Measurements from ENCODE around the gene FOXA2.
"Not testable (repeated sequence)": the region's sequence is repeated elsewhere in the genome, so short reads cannot be mapped to it uniquely, and the experiment has no call there.

The FOXA2 gene

DNA sequence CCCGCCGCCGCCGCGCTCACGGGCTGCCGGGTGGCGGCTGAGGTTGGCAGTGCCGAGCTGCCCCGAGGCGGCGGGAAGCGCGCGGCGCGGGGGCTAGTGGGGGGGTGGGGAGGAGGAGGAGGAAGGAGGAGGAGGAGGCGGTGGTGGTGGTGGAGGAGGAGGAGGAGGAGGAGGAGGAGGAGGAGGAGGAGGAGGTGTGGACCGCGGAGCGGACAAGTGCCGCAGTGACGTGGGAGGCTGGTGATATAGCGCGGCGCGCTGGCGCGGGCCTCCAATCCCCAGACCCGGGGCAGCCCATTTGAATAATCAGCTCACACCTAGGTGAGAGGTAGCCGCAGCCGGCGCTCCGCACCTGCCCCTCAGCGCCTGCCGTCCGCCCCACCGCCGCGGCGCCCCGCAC lies at the start of gene FOXA2:
Gene FOXA2, minus strand, starts transcription at position 51 of the 400 bp plus-strand sequence. CDS start 294 bp downstream, outside the sequence.
- DNase-seq (ENCODE audit: low read depth) = no peak

DNA sequence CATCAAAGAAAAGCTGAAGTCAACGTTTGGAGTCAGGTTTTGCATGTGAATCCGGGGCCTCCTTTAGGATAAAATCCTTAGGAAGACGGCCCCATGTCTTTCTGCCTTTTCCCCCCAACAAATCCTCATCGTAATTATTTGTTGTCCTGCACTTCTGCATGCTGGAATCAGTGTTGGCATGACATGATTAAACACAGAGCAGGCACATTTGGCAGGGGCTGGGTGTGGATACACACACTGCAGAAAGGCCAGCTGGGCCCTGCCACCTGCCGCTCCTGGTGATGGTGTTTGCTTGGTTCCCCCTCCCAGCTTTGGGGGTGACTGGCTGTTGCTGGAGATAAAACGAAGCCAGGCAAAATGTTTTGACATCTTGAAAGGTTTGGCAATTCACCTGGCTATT lies 46.3 kb upstream of the FOXA2 start:
- DNase-seq (ENCODE audit: low read depth) = no peak

DNA sequence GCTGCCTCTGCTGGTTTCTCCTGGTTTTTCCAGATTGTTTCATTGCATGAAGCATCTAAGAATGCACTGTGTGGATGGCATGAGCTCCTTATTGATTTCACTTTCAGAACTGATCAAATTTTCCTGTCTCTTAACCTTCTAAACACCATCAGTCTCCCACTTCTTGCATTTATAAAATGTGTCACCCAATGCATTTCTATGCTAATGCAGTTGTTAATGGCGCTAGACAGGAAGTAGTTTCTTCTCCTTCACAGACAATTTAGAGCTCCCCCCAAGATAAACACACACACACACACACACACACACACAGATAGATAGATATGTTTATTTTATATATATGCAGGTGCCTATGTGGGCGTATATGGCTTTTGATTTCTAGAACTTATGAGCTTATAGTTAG lies 45.6 kb upstream of the FOXA2 start:
- DNase-seq (ENCODE audit: low read depth) = no peak

DNA sequence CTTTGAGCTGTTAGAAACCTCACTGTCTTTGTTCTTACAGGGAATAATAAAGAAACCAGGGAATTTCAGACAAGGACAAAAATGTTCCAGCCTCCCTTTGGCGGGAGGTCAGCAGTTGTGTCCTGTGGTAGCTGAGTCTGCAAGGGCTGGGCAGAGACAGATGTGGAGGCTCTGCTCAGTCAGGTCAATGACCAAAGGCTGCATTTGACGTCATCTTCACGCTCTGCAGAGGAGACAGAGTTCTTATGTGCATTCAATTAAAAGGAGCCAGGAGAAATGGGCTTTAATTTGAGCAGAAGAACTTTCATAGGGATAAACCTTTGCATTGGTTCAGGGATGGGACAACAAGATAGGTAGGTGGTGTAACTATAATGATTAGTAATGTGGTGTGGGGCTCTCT lies 45.1 kb upstream of the FOXA2 start:
- DNase-seq (ENCODE audit: low read depth) = no peak

DNA sequence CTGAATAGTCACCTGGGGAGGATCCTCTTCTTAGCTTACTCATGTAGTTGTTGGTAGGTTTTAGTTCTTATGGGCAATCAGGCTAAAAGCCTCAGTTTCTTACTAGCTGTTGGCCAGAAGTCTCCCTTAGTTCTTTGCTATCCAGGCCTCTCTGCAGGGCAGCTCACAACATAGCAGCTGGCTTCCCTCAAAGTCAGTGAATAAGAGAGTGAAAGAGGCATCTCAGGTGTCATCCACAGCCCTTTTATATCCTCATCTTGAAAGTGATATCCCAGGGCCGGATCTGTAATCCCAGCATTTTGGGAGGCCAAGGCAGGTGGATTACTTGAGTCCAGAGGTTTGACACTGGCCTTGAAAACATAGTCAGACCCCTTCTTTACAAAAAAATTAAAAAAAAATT lies 42.1 kb upstream of the FOXA2 start:
- DNase-seq (ENCODE audit: low read depth) = no peak

DNA sequence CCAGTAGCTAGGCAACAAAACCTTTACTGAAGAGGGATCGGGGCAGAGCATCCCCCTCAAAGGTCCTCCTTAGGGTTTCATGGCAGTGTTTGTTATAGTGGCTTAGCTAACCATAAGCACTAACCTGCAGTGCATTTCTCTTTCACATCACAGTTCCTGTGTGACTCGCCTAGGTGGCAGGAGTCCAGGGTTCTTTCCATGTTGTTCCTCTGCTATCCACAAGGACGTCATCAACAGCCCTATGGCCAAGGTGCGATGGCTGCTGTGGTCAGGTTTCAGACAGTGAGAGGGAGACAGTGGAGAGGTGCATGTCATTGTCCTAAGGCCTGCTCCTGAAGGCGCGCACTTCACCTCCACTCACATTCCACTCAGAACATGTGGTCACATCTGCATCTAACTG lies 38.8 kb upstream of the FOXA2 start:
- no peak for DNase-seq (ENCODE audit: low read depth)

DNA sequence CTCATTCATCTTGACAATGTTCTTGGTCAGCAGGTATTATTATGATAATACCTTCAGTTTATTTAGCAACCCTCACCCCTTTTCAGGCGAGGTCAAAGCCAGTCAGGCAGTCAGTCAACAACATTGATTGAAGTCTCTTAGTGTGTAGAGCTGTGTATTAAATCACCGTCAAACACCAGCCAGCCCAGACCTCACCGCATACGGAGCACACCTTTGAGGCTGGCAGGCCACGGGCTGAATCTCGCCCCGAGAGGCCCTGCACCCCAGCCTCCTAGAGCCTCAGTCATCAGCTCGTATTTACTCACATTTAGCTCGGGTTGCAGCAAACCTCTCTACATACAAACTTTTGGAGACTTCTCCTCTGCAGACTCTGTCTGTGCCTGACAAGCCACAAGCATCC lies 36.0 kb upstream of the FOXA2 start:
- no peak for DNase-seq (ENCODE audit: low read depth)

DNA sequence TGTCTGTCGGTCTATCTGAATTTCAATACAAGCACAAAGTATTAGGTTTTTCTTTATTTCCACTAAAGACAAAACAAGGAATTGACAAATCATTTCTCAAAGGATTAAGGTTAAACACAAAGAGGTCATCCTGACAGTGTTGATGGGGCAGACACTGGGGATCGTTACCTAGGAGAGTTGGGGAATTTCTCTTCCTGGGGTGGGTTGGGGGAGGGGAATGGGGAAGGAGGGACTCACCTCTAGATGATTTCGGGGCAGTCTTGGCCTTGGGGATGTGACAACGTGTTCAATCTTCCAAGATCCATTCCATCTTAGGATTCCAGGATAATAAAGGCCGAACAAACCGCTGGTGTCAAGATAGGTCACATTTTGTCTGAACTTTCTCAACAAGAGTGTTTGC lies 35.4 kb upstream of the FOXA2 start:
- no peak for DNase-seq (ENCODE audit: low read depth)

DNA sequence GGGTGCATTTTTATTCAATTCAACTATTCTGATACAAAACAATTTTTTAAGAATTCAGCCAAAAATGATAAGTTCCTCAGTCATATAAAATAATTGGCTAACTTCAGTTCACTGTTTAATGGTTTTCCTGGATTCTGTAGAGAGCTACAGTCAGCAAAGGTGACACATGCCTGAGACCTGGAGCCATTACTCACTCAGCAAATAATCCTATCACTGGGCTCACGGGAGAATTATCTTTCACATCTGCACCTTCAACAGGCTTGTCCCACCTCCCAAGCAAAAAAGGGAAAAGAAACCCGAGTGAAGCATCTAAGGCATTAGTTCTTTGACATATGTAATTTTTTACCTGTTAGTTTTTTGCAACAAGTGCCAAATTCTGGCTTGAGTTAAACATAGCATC lies 34.9 kb upstream of the FOXA2 start:
- no peak for DNase-seq (ENCODE audit: low read depth)

DNA sequence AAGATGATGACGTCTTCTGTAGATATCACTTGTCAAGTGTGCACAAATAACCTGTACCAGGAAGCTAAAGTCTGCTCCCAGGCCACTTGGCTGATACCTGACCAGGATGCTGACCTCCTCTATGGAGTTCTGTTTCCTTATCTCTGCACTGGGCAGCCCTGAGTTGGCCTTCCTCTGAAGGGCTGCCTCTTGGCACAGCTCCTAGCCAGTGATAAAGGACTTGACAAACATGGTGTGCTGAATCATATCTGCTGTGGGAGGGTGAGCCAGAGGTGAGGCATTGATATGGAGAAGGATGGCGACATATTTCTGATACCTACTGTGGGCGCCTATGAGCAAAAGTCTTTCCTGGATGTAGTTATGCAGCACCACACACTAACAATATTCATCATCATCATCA lies 32.8 kb upstream of the FOXA2 start:
- DNase-seq (ENCODE audit: low read depth) = no peak

DNA sequence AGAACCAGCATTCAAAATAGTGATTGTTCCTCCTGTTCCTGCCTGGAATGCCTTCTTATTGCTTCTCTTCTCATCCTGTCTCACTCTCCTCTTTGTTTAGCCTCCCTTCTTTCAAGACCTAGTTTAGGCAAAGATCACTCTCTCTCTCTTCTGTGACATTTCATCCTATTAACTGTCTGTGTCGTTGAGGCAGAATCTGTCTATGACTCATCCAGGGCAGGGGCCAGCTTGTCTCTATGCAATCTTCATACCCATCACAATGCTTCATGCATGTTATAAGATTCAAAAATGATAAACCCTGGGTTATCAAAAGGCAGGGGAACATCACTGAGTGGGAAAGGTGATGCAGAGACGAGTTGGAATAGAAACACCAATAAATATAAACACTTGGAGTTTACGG lies 32.2 kb upstream of the FOXA2 start:
- DNase-seq (ENCODE audit: low read depth) = no peak

DNA sequence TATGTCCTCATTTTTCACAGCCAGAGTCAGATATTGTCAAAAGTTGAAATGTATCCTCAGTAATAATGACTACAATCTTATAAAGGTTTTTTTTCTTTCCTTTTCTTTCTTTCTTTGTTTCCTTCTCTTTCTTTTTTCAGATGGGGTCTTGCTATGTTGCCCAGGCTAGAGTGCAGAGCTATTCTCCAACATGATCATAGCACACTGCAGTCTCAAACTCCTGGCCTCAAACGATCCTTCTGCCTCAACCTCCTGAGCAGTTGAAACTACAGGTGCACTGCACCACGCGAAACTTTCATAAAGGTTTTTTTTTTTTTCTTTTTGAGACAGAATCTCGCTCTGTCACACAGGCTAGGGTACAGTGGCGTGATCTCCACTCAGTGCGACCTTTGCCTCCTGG lies 31.1 kb upstream of the FOXA2 start:
- DNase-seq (ENCODE audit: low read depth) = no peak

DNA sequence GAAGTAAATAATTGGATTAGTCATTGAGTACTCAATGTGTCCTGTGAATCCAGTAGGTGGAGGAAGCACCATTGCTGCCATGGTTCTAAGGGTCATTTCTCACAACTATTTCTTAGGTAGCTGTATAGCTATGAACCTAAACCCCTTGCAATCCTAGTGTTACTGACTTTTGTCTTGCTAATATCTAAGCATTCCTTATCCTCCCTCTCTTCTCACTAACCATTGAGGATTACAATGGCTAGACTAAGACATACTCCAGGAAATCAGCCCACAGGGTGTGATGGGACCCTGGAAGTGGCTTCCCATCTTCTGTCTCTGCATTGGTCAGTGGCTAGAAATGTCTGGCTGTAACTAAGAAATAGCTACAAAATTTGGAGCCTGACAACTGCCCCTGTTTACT lies 27.3 kb upstream of the FOXA2 start:
- no peak for DNase-seq (ENCODE audit: low read depth)

DNA sequence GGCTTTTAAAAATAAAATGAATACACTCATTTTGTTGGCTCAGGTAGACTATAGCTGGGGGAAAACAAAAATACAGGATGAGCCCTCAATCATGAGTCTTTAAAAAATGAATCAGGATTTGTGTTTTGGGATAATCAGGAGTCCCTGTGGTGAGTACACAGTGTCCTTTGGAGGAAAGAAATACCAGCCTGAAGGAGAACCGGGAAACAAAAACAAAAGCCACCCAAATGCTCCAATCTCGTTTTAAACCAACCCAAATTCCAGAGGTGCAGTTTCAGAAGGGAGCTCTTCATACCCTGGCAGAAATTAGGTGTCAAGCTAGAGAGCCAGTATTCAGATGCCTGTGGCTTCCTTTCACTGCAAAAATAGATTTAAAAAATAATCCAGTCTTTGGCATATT lies 23.3 kb upstream of the FOXA2 start:
- no peak for DNase-seq (ENCODE audit: low read depth)

DNA sequence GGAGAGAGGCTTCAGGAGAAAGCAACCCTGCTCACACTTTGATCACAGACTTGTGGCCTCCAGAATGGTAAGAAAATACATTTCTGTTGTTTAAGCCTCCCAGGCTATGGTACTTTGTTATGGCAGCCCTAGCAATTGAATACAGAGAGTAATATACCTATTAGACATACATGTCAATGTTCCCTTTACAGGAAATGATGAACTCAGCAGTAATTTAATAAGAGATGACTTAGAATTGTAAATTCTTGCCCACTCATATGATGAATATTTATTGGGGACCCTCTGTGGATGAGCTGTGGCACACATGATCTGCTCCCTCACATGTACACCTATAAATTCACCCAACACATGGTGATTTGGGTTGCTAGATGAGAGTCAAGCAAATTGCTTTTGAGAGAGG lies 20.4 kb upstream of the FOXA2 start:
- DNase-seq (ENCODE audit: low read depth) = no peak

DNA sequence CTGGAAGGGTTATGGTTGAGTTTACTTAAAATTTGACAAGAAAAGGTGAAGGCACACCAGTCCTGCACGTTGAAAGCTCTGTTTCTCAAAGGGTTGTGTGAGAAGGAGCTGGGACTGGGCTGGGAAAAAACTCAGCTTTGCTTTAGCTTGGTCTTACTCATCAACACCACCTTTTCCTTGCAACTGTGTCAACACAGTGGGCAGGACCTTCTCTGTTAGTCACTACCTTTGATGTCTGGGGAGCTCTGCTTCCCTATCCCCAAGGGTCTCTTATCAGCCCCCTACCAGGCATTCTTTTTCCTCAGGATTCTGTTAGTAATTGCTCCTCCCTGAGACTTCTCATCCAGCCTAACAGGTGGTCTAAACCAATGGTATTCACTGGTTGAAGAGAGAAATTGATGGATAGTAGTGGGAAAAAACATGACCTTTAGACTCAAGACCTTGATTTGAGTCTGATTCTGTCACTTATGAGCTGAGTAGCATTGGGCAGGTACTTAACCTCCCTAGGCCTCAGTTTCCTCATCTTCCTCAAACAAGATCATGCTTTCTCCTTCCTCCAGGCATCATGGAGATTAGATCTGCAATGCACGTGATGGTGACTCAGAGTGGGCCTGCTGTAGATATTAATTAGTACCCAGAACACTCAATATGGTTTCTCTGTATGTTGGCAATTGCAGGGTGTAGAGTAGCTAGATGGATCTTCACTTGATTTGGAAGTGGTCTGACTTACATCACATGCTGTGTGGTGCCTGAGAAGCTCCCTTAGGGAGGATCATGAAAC lies 17.2 kb upstream of the FOXA2 start:
- no peak for DNase-seq (ENCODE audit: low read depth)

DNA sequence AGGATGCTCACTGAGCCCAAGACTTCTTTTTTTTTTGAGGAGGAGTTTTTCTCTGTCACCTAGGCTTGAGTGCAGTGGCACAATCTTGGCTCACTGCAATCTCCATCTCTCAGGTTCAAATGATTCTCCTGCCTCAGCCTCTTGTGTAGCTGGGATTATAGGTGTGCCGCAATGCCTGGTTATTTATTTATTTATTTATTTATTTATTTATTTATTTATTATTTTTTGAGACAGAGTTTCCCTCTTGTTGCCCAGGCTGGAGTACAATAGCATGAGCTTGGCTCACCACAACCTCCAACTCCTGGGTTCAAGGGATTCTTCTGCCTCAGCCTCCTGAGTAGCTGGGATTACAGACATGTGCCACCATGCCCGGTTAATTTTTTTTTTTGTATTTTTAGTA lies 14.9 kb upstream of the FOXA2 start:
- not testable (repeated sequence) for DNase-seq (ENCODE audit: low read depth)

DNA sequence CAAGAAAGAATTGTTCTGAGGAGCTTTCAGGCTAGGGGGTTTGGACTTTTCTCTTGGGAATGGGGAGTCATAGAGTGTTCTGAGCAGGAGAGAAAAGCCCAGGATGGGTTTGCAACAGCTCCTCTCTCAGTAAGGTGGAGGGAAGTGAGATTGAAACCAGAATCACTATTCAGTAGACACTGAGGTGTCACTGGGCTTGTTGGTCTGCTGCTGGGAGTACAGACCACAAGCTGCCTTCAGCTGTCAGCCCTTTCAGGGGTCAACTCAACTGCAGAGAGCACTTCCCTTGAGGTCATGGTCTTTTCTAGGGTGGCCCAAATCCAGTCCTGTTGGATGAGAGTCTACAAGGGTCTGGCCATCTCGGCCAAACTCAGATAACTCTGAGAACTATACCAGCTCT lies 12.9 kb upstream of the FOXA2 start:
- DNase-seq (ENCODE audit: low read depth) = no peak

DNA sequence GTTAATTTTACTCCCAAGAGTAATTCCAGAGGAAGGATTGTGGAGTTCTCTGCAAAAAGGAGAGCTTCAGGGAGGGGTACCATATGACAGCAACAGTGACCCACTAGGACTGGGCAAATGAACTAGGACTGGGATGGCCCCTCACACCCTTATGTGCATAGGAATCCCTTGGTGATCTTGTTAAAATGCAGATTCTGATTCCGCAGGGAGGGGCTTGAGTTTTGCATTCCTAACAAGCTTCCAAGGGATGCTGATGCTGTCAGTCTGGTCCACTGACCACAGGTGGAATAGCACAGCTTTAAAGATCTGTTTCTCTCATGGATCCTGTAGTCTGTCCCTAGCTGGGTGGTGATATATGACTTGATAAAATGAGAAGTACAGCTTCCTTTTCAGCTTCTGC lies 6.3 kb upstream of the FOXA2 start:
- DNase-seq (ENCODE audit: low read depth) = no peak

DNA sequence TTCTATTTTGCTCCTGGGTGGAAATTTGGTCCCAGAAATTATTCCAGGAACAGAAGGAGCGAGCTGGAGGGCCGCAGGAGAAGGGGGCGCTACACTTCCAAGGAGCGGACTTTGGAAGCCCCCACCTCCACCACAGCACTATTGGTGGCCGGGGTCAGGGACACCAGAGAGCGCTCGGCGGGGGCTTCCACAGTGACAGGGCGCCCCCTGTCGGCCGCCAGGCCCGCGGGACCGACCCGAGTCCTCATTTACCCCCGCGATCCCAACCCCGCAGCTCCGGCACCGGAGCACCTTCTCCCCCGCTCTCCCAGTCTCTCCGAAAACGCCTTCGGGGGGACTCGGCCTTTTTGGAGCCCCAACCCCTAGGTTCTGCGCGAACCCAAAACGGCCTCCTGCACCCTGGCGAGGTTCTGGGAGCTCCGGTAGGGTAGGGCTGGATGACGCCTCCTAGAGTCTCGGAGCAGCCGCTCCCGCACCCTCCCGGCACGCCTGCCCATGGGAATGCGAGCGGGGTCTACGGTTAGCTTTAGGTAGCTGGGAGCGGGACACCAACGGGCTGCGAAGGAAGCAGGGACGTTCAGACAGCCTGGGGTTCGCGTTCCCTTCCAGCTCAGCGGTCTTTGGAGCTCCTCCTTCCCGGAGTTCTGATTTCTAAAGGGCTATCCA lies 2.4 kb upstream of the FOXA2 start:
- no peak for DNase-seq (ENCODE audit: low read depth)

DNA sequence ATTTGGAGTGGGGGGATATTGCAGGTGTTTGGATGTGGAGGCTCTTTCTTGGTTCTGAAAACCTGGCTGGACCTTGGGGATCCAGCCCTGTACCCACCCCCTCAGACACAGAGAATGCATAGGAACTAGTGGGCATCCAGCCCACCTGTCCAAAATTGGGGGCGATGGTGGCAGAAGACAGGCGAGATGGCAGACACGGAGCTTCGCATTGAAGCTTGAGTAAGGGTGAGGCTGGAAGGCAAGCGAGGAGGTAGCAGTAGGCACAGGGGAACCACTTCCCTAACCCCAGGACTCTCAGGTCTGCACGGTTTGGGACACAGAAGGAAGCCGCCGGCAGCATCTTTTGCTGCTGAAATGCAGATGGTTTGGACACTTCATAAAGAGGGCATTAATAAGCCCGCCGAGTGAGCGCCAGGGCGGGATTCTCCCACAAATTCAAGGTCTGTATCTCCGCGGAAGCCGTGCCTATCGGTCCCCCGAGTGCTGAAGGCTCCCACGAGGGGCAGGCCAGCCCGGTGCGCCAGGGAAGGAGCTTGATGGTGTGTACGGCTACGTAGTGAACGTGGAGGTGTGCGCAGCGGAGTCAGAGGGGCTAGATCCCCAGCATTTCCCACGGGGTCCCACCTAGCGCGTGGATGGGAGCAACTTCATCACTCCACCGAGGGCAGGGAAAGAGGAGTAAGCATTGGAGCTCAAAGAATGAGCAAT lies 1.6 kb upstream of the FOXA2 start:
- DNase-seq (ENCODE audit: low read depth) = no peak

DNA sequence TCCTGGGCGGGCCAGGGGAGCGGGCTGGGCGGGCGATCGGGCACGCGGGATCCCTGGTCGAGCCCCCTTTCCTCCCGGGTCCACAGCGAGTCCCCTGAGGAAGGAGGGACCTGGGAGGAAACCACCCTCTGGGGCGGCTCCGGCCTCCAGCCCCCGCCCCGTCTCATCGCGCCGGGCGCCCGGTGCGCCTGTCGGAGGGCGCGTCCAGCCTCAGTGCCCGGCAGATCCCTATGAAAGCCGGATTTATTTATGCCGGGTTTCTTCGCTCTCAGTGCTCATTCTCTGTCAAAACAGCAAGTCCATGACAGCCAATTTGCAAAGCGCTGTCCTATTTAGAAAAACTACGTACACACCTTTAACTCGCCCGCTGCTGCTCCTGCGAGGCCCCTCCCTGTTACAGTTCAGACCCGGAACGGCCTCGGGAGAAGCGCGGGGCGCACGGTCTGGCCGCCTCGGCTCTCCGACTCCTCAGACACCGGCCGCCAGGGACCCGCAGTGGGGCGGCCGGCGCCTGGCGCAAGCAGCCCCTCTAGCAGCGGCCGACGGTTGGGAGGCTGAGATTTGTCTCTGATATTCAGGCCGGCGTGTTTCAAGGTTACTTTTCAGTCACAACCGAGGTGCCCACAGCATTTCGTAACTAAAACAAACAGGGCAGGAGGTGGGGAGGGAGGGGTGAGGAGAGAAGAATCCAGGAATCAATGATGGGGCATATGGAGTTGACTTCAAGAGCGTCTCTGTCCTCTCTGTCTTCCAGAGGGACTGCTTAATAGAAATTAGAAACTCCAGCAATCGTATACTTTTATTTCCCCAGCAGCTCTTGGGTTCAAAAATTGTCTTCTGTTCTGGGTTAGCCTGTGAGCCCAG lies 782 bp upstream of the FOXA2 start:
- no peak for DNase-seq (ENCODE audit: low read depth)
